ENCODE measurements around the gene IL6.

Gene IL6

GRCh38 chr7:22720791-22721786 is 5.9 kb upstream of the IL6 start:
- no peak overlapping the region for H3K4me3 ChIP-seq (ENCODE audit: low read depth, low read length)
- no peak for TF ChIP-seq CTCF (IDR thresholded peaks at IDR 0.05; ENCODE audit: low read depth, low read length)

- no peak overlapping the region for H3K4me3 ChIP-seq (ENCODE audit: low read depth, low read length)
- no peak for TF ChIP-seq CTCF (IDR thresholded peaks at IDR 0.05; ENCODE audit: low read depth, low read length)
These were observed 4.3 kb upstream of the IL6 start for GRCh38 chr7:22722536-22723180.

- TF ChIP-seq CTCF (IDR thresholded peaks at IDR 0.05; ENCODE audit: low read depth, low read length), result no peak
- no peak overlapping the region for H3K4me3 ChIP-seq (ENCODE audit: low read depth, low read length)
These were observed 3.8 kb upstream of the IL6 start for GRCh38 chr7:22723181-22723601.

- H3K4me3 ChIP-seq (ENCODE audit: low read depth, low read length), result no peak overlapping the region
- no peak for TF ChIP-seq CTCF (IDR thresholded peaks at IDR 0.05; ENCODE audit: low read depth, low read length)
These were observed 3.4 kb upstream of the IL6 start for GRCh38 chr7:22723637-22724036.

GRCh38 chr7:22724861-22725260 is 2.1 kb upstream of the IL6 start:
- no peak overlapping the region for H3K4me3 ChIP-seq (ENCODE audit: low read depth, low read length)

GRCh38 chr7:22725585-22725984 is 1.4 kb upstream of the IL6 start:
- TF ChIP-seq CTCF (IDR thresholded peaks at IDR 0.05; ENCODE audit: low read depth, low read length), result no peak

More at GRCh38 chr7:22724861-22725260, 2.1 kb upstream of the IL6 start:
- no peak for TF ChIP-seq CTCF (IDR thresholded peaks at IDR 0.05; ENCODE audit: low read depth, low read length)

More at GRCh38 chr7:22725585-22725984, 1.4 kb upstream of the IL6 start:
- H3K4me3 ChIP-seq (ENCODE audit: low read depth, low read length), result no peak overlapping the region
